ENCODE measurements around the gene KRTAP5-2.
"Not testable (repeated sequence)": the region's sequence is repeated elsewhere in the genome, so short reads cannot be mapped to it uniquely, and the experiment has no call there.

The KRTAP5-2 gene

GRCh38 chr11:1600626-1601025, 2.5 kb upstream of the KRTAP5-2 start:
- in situ Hi-C loops (cut with MboI; ENCODE audit: low sequenced_read_pairs, unreplicated experiment): no loop called here
- TF ChIP-seq CTCF (IDR thresholded peaks at IDR 0.05; ENCODE audit: borderline replicate concordance, control extremely low read depth, extremely low read depth, insufficient read depth, missing control alignments): no peak
- no peak for DNase-seq (ENCODE audit: low spot score)

- no peak for DNase-seq (ENCODE audit: low spot score)
- in situ Hi-C loops (cut with MboI; ENCODE audit: low sequenced_read_pairs, unreplicated experiment): no loop called here
- TF ChIP-seq CTCF (IDR thresholded peaks at IDR 0.05; ENCODE audit: borderline replicate concordance, control extremely low read depth, extremely low read depth, insufficient read depth, missing control alignments): no peak
Measured at GRCh38 chr11:1598816-1599215, 722 bp upstream of the KRTAP5-2 start.

- DNase-seq (ENCODE audit: low spot score); in situ Hi-C loops (cut with MboI; ENCODE audit: low sequenced_read_pairs, unreplicated experiment): not testable (repeated sequence)
Measured at GRCh38 chr11:1598406-1598805, 312 bp upstream of the KRTAP5-2 start.

GRCh38 chr11:1597331-1597993, 632 bp downstream of the KRTAP5-2 start:
- in situ Hi-C loops (cut with MboI; ENCODE audit: low sequenced_read_pairs, unreplicated experiment): no loop called here
- no peak for DNase-seq (ENCODE audit: low spot score)
- TF ChIP-seq CTCF (IDR thresholded peaks at IDR 0.05; ENCODE audit: borderline replicate concordance, control extremely low read depth, extremely low read depth, insufficient read depth, missing control alignments): no peak

- DNase-seq (ENCODE audit: low spot score); in situ Hi-C loops (cut with MboI; ENCODE audit: low sequenced_read_pairs, unreplicated experiment): not testable (repeated sequence)
Measured at GRCh38 chr11:1596576-1597121, 1.4 kb downstream of the KRTAP5-2 start.

GRCh38 chr11:1595994-1596575, 2.0 kb downstream of the KRTAP5-2 start:
- in situ Hi-C loops (cut with MboI; ENCODE audit: low sequenced_read_pairs, unreplicated experiment): not testable (repeated sequence)

GRCh38 chr11:1592628-1593027, 5.5 kb downstream of the KRTAP5-2 start:
- in situ Hi-C loops (cut with MboI; ENCODE audit: low sequenced_read_pairs, unreplicated experiment): no loop called here
- no peak for DNase-seq (ENCODE audit: low spot score)
- no peak for TF ChIP-seq CTCF (IDR thresholded peaks at IDR 0.05; ENCODE audit: borderline replicate concordance, control extremely low read depth, extremely low read depth, insufficient read depth, missing control alignments)

More at GRCh38 chr11:1595994-1596575, 2.0 kb downstream of the KRTAP5-2 start:
- DNase-seq (ENCODE audit: low spot score): not testable (repeated sequence)

- DNase-seq (ENCODE audit: low spot score): no peak
- TF ChIP-seq CTCF (IDR thresholded peaks at IDR 0.05; ENCODE audit: borderline replicate concordance, control extremely low read depth, extremely low read depth, insufficient read depth, missing control alignments): no peak
- in situ Hi-C loops (cut with MboI; ENCODE audit: low sequenced_read_pairs, unreplicated experiment): no loop called here
Measured at GRCh38 chr11:1589996-1590395, 8.1 kb downstream of the KRTAP5-2 start.

GRCh38 chr11:1589191-1589963, 8.7 kb downstream of the KRTAP5-2 start:
- in situ Hi-C loops (cut with MboI; ENCODE audit: low sequenced_read_pairs, unreplicated experiment); DNase-seq (ENCODE audit: low spot score): not testable (repeated sequence)
